ENCODE data around the gene GPR33. TPM values are rescaled to one million over a fixed set of nuclear protein-coding genes. Genes with fewer than 3 reads are reported as not detected.
"Not testable (repeated sequence)": the region's sequence is repeated elsewhere in the genome, so short reads cannot be mapped to it uniquely, and the experiment has no call there.

GPR33 gene
- total RNA-seq, 1 donor from 2014 or later: not detected

- no peaks in the 10 kb centered on the region for H3K27me3 Mint-ChIP-seq (ENCODE audit: insufficient read depth, low read depth)
- Histone ChIP-seq H3K9ac (no peak overlapping the region), H2AFZ (replicated peaks) (no peak overlapping the region), H3K27ac (no peak overlapping the region), H3K9me3 (ENCODE audit: low read depth) (no peaks in the 10 kb centered on the region), H3K4me3 (no peak overlapping the region), H3K27me3 (no peaks in the 10 kb centered on the region), H3K4me1 (no peaks in the 10 kb centered on the region), H4K20me1 (ENCODE audit: low read depth) (no peaks in the 10 kb centered on the region), H3K36me3 (no peaks in the 10 kb centered on the region), H3K79me2 (ENCODE audit: low read depth) (no peaks in the 10 kb centered on the region), H3F3A (ENCODE audit: low read depth) (no peaks in the 10 kb centered on the region), H3K4me2 (no peak overlapping the region)
- no peak for TF ChIP-seq EZH2 (IDR thresholded peaks at IDR 0.05)
- no peak for TF ChIP-seq EZH2phosphoT487 (IDR thresholded peaks at IDR 0.05)
- TF ChIP-seq, protein P1, sequence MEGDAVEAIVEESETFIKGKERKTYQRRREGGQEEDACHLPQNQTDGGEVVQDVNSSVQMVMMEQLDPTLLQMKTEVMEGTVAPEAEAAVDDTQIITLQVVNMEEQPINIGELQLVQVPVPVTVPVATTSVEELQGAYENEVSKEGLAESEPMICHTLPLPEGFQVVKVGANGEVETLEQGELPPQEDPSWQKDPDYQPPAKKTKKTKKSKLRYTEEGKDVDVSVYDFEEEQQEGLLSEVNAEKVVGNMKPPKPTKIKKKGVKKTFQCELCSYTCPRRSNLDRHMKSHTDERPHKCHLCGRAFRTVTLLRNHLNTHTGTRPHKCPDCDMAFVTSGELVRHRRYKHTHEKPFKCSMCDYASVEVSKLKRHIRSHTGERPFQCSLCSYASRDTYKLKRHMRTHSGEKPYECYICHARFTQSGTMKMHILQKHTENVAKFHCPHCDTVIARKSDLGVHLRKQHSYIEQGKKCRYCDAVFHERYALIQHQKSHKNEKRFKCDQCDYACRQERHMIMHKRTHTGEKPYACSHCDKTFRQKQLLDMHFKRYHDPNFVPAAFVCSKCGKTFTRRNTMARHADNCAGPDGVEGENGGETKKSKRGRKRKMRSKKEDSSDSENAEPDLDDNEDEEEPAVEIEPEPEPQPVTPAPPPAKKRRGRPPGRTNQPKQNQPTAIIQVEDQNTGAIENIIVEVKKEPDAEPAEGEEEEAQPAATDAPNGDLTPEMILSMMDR (IDR thresholded peaks at IDR 0.05): no peak
- DNase-seq (ENCODE audit: low spot score): no peak
- no peaks in the 10 kb centered on the region for H3K9me3 Mint-ChIP-seq
- peaks cover 4% of the 10 kb centered on the region for H3K4me1 Mint-ChIP-seq
- H3K27ac Mint-ChIP-seq: no peak overlapping the region
- no peaks in the 10 kb centered on the region for H3K36me3 Mint-ChIP-seq
- no peak overlapping the region for H3K4me3 Mint-ChIP-seq
Measured at GRCh38 chr14:31465111-31465510, 22.7 kb downstream of the GPR33 start.

- not testable (repeated sequence) for H3K27ac Mint-ChIP-seq; DNase-seq (ENCODE audit: low spot score); H3K4me3 ChIP-seq; H4K20me1 ChIP-seq (ENCODE audit: low read depth); H3K27ac ChIP-seq; H3K79me2 ChIP-seq (ENCODE audit: low read depth); H3K36me3 Mint-ChIP-seq; H3K9me3 ChIP-seq (ENCODE audit: low read depth); H3K9ac ChIP-seq; H3K27me3 ChIP-seq; H2AFZ ChIP-seq (replicated peaks); H3K36me3 ChIP-seq; H3K9me3 Mint-ChIP-seq; H3K27me3 Mint-ChIP-seq (ENCODE audit: insufficient read depth, low read depth); H3K4me2 ChIP-seq; H3F3A ChIP-seq (ENCODE audit: low read depth); H3K4me3 Mint-ChIP-seq
- H3K4me1 ChIP-seq: peaks cover 11% of the 10 kb centered on the region
- H3K4me1 Mint-ChIP-seq: peaks cover 16% of the 10 kb centered on the region
Measured at GRCh38 chr14:31462450-31462849, 25.4 kb downstream of the GPR33 start.

GRCh38 chr14:31461545-31461944, 26.3 kb downstream of the GPR33 start:
- peaks cover 19% of the 10 kb centered on the region for H3K4me1 Mint-ChIP-seq
- H3K9me3 Mint-ChIP-seq: no peaks in the 10 kb centered on the region
- Histone ChIP-seq H4K20me1 (ENCODE audit: low read depth) (no peaks in the 10 kb centered on the region), H3K9ac (no peak overlapping the region), H3K4me3 (no peak overlapping the region), H3K27me3 (no peaks in the 10 kb centered on the region), H3K79me2 (ENCODE audit: low read depth) (no peaks in the 10 kb centered on the region), H3K4me2 (no peak overlapping the region), H2AFZ (replicated peaks) (peak overlapping the region; percentile 55), H3K4me1 (peaks cover 13% of the 10 kb centered on the region), H3K36me3 (no peaks in the 10 kb centered on the region), H3K9me3 (ENCODE audit: low read depth) (no peaks in the 10 kb centered on the region), H3F3A (ENCODE audit: low read depth) (peaks cover 6% of the 10 kb centered on the region), H3K27ac (no peak overlapping the region)
- DNase-seq (ENCODE audit: low spot score): no peak
- TF ChIP-seq EZH2phosphoT487 (IDR thresholded peaks at IDR 0.05) (no peak), EZH2 (IDR thresholded peaks at IDR 0.05) (no peak)
- TF ChIP-seq, protein P1 (IDR thresholded peaks at IDR 0.05): no peak
- no peak overlapping the region for H3K27ac Mint-ChIP-seq
- no peaks in the 10 kb centered on the region for H3K36me3 Mint-ChIP-seq
- H3K27me3 Mint-ChIP-seq (ENCODE audit: insufficient read depth, low read depth): no peaks in the 10 kb centered on the region
- no peak overlapping the region for H3K4me3 Mint-ChIP-seq

DNA sequence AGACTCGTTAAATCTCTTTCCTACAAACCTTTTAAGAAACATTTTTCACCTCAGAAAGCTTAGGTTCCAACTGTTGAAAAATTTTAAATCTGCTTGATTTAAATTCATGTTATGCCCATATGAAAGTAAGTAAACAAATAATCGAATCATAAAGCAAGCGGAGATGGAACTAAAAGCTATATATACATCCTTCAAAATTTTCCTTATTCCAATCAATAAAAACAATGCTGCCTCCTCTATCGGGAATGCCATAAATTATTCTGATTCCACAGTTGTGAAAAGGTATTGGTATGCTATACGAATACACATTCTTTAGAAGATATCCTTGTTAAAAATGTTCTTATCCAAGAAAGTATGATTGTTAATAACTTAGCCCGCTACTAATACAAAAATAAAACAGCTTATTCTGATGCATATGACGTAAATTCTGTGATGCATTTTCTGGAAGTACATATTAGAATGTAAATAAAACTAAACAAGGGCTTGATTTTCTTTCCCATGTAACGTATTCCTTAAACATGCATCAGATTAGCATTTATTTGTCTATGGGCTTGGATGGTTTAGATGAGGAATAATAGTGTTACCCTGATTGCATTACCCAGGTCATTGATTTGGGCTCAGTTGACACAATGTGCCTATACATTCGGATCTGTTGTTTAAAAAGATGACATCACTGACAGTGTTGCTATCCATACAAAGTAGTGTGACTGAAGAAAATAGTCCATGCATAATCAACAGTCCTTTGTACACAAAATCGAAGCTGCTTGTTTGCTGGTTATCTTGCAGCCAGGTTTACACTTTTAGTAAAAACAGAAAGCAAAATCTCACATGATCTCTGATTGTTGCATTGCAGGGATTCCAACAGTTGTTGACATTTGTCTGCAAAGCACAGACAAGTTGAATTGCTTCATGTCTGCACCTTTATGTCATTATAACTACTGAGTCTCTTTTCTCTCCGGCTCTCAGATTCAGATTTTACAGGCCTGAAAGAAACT, 29.9 kb downstream of the GPR33 start:
- peak overlapping the region; percentile 98 for H2AFZ ChIP-seq (replicated peaks)
- TF ChIP-seq EZH2 (IDR thresholded peaks at IDR 0.05): no peak
- TF ChIP-seq, protein P1 (IDR thresholded peaks at IDR 0.05): no peak
- TF ChIP-seq EZH2phosphoT487 (IDR thresholded peaks at IDR 0.05): no peak
- Mint-ChIP-seq H3K4me1 (peaks cover 34% of the 10 kb centered on the region), H3K4me3 (peak overlapping the region; percentile 94), H3K9me3 (no peaks in the 10 kb centered on the region), H3K27ac (peak overlapping the region; percentile 34), H3K27me3 (ENCODE audit: insufficient read depth, low read depth) (no peaks in the 10 kb centered on the region), H3K36me3 (no peaks in the 10 kb centered on the region)
- DNase-seq (ENCODE audit: low spot score): peak; percentile 4
- peaks cover 18% of the 10 kb centered on the region for H3K4me1 ChIP-seq
- H4K20me1 ChIP-seq (ENCODE audit: low read depth): no peaks in the 10 kb centered on the region
- H3K4me2 ChIP-seq: peak overlapping the region; percentile 64
- H3F3A ChIP-seq (ENCODE audit: low read depth): peaks cover 6% of the 10 kb centered on the region
- H3K27ac ChIP-seq: no peak overlapping the region
- H3K9ac ChIP-seq: no peak overlapping the region
- peak overlapping the region; percentile 62 for H3K4me3 ChIP-seq
- no peaks in the 10 kb centered on the region for H3K27me3 ChIP-seq
- H3K36me3 ChIP-seq: no peaks in the 10 kb centered on the region
- H3K79me2 ChIP-seq (ENCODE audit: low read depth): peaks cover 6% of the 10 kb centered on the region
- H3K9me3 ChIP-seq (ENCODE audit: low read depth): no peaks in the 10 kb centered on the region

Measured in neural progenitor cell (in vitro differentiated cells).